ENCODE measurements around the gene PPA2.
"Not testable (repeated sequence)": the region's sequence is repeated elsewhere in the genome, so short reads cannot be mapped to it uniquely, and the experiment has no call there.

The PPA2 gene

DNA sequence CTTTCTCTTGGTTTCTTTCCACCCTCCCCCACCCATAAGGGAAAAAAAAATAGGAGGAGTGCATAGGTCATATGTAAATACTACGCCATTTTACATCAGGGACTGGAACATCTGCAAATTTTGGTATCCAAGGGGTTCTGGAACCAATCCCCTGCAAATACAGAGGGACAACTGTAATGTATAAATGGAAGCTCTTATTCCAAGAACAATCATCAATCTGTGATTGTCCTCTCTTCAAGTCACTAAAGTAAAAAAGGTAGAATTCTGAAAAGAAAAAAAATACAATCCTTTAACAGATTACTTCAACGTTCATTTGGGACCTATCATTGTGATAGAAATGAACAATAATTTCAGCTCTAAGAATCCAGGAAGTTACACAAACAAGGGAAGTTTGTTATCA, 13.6 kb downstream of the PPA2 start:
- DNase-seq (ENCODE audit: low read depth in 2 of 2): no peak

DNA sequence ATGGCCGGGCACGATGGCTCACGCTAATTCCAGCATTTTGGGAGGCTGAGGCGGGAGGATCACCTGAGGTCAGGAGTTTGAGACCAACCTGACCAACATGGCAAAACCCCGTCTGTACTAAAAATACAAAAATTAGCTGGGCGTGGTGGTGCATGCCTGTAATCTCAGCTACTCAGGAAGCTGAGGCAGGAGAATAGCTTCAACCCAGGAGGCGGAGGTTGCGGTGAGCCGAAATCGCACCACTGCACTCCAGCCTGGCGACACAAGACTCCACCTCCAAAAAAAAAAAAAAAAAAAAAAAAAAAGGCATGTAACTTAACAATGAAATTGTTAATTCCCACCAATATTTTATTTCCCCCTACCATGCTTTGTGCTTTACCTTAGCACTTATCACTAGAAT, 15.3 kb downstream of the PPA2 start:
- not testable (repeated sequence) for DNase-seq (ENCODE audit: low read depth in 2 of 2)

DNA sequence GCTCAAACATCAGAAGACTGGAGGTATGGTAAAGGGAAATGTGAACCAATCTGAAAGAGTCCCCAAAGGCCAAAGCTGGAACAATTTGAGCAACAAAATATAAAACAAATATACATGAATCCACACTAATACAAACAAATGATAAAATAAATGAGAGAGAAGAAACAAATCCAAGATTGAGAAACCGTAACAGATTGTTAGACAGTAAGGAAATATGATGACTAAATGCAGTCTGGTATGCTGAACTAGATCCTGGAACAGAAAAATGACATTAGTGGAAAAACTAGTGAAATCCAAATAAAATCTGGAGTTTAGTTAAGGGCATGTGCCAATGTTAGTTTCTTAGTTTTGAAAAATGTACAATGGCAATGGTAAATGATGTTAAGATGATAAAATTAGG, 15.9 kb downstream of the PPA2 start:
- DNase-seq (ENCODE audit: low read depth in 2 of 2): no peak

DNA sequence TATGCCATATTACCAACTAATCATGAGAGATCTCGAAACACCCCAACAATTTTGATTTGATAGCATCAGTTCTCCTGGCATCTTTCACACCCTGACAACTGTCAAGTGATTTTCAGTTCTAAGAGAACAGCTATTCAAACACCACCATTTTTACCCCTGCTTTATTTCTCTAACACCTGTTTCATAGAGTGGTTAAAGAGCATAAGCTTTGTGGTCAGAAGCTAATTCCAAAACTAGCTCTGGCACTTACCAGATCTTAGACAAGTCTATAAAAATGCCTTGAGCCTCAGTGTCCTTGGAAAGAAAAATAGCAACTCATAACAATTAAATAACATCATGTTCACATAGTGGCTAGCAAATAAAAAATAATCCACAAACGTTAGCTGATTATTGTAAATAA, 17.9 kb downstream of the PPA2 start:
- DNase-seq (ENCODE audit: low read depth in 2 of 2): no peak

DNA sequence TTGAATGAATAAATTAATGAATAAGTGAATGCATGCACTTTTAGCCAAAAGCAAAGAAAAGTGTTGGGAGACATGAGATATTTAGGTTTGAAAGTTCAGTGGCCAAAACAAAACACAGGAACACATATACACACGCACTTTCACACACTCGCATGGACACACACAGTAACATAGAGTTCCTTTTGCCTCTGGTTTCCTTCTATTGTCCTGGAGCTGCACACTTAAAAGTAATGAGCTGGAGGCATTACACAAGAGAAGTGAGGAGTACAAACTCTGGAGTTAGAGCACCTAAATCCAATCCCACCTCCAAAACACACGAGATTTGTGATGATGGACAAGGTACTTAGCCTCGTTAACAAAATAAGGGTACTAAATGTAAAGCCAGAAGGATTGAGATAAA, 18.7 kb downstream of the PPA2 start:
- no peak for DNase-seq (ENCODE audit: low read depth in 2 of 2)

DNA sequence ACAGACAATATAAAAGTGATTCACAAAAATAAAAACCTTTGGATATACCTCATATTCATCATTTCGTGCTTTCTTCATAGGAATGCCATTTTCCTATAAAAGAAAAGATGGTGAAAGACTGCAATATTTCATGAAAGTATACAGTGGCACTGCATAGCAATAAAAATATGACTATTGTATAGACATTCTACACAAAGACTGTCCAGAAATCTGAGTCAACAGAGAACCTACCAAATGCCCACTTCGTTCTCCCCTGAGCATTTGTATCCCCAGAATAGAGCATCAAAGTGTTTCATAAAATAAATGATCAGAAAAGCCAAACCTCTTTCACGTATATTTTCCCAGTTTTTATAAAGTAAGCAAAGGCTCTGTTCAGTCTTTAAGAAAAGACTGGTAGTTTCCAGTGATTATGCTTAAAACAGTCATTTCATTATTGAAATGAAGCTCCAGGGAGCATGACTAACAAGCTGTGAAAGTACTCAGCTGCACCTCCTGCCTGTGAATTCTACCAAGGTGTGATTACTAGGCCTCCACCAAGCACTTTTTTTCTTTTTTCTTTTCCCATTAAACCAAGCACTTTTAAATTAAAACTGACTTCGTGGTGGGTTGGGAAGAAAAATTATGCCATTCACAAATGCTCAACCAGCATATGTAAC, 20.2 kb downstream of the PPA2 start:
- no peak for DNase-seq (ENCODE audit: low read depth in 2 of 2)

DNA sequence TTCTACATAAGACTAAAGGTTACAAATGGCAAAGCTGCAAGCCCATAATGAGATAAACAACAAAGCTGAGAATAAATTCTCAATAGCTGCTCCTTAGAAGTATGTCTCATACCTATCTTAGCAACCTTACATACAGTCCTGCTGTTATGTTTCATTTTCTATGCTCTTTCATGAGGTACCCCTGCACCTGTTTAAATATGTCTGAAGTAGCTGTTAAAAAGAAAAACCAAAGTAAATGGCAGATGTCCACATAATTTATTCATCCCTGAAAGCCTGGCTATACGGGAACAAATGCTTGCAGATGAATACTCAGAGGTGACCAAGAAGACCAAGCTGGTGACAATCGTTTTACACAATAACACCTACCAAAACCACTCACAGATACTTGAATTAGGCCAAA, 22.5 kb downstream of the PPA2 start:
- no peak for DNase-seq (ENCODE audit: low read depth in 2 of 2)

DNA sequence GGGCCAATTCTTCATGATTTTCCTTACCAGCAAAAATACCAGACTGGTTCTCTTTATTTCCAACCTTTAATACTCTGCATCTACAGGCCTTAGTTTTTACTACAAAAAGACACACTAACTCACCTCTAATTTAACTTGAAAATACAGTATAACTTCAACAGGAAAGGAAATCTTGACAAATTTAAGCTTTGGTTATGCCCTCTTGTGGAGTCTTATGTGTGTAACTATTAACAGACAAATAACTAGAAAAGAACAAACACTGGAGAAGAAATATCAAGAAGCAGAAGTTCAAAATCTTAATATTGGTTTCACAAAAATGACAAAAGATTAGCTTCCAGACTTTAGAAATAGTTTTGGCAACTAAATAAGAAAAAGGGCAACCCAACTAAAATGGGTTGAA, 33.0 kb downstream of the PPA2 start:
- DNase-seq (ENCODE audit: low read depth in 2 of 2): no peak

DNA sequence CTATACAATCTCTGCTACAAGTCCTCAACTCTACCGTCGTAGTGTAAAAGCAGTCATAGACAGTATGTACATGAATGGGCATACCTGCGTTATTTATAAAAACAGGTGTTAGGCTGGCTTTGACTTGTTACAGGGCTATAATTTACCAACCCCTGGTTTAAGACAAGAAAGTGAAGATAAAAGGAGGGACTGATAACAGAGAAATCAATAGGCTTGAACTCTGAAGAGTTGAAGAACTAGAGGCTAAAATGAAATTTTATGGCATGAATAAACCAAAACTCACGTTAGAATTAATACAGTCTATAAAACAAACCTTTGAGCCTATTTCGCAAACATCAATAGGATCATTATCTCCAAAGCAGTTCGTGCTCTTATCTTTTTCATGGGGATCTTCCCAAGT, 36.2 kb downstream of the PPA2 start:
- DNase-seq (ENCODE audit: low read depth in 2 of 2): no peak

DNA sequence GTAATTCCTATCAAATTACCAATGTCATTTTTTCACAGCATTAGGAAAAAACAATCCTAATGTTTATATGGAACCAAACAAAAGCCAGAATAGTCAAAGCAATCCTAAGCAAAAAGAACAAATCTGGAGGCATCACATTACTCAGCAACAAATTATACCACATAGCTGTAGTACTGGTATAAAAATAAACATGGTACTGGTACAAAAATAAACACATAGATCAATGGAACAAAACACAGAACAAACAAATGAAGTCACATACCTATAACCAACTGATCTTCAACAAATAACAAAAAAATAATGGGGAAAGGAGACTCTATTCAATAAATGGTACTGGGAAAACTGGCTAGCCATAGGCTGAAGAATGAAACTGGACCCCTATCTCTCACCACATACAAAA, 37.4 kb downstream of the PPA2 start:
- DNase-seq (ENCODE audit: low read depth in 2 of 2): no peak

DNA sequence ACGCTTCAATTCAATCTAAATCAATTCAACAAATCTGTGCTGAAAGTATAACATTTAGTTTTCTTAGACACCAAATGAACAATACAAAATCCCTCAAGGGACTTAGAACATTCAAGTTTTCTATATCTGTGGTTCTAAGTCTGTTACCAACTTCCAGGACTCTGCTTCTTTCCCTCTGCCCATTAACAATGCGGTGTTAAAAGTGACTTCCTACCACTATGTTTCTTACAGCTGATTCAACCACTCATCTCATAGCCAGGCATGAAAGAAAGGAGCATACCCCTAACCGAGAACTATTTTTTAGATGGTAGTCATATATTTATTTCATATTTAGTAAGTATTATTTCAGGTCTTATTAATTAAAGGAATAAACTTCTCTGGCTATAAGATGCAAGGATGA, 38.9 kb downstream of the PPA2 start:
- no peak for DNase-seq (ENCODE audit: low read depth in 2 of 2)

DNA sequence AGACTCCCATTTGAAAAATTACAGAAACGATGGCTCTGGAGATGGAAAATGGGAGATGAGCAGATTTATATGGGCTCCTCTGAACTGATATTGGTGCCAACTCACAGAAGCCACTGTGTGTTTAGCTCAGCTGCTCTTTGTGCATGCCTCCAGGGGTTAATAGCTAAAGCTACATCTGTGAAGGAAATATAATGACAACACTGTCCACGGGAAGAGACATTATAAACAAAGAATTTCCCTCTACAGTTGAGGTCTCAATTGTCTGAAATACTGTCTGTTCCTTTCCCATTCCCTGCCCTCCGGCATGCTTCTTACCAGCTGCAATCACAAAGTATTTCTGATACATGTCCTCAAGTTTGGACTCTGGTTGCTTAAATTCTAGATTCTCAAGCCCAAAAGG, 40.4 kb downstream of the PPA2 start:
- DNase-seq (ENCODE audit: low read depth in 2 of 2): no peak

DNA sequence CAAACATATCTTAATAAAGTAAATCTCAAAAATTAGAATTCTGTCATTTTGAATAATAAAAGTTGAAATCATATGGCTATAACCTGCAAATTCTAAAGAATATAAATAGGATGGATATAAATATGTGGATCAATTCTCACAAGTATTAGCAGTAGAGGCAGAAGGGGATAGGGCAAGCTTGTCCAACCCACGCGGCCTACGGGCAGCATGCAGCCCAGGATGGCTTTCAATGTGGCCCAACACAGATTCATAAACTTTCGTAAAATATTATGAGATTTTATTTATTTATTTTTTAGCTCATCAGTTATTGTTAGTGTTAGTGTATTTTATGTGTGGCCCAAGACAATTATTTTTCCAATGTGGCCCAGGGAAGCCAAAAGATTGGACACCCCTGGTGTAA, 41.4 kb downstream of the PPA2 start:
- DNase-seq (ENCODE audit: low read depth in 2 of 2): no peak

DNA sequence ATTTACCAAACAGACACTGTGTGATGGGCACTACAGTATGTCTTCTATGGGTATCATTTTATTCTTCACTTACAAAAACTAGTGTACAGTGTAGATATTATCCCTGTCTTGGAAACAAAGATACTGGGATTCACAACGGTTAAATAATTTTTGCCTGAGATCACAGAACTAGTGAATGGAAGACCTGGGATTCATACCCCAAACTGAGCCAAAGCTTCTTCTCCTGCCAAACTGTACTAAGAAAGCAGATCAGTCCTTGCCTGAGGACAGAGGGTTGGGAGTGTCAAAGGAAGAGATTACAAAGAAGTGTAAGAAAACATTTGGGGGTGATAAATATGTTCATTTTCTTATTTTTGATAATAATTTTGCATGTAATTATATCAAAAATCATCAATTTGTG, 43.1 kb downstream of the PPA2 start:
- DNase-seq (ENCODE audit: low read depth in 2 of 2): no peak

DNA sequence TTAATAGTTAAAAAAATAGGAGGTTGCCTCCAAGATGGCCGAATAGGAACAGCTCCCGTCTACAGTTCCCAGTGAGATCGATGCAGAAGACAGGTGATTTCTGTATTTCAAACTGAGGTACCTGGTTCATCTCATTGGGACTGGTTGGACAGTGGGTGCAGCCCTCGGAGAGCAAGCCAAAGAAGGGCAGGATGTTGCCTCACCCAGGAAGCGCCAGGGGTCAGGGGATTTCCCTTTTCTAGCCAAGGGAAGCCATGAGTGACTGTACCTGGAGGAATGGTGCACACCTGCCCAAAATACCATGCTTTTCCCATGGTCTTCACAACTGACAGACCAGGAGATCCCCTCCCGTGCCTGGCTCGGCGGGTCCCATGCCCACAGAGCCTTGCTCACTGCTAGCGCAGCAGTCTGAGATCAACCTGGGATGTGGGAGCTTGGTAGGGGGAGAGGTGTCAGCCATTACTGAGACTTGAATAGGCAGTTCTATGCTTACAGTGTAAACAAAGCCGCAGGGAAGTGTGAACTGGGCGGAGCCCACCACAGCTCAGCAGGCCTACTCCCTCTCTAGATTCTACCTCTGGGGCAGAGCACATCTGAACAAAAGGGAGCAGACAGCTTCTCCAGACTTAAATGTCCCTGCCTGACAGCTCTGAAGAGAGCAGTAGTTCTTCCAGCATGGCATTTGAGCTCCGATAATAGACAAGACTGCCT, 47.5 kb downstream of the PPA2 start:
- no peak for DNase-seq (ENCODE audit: low read depth in 2 of 2)

DNA sequence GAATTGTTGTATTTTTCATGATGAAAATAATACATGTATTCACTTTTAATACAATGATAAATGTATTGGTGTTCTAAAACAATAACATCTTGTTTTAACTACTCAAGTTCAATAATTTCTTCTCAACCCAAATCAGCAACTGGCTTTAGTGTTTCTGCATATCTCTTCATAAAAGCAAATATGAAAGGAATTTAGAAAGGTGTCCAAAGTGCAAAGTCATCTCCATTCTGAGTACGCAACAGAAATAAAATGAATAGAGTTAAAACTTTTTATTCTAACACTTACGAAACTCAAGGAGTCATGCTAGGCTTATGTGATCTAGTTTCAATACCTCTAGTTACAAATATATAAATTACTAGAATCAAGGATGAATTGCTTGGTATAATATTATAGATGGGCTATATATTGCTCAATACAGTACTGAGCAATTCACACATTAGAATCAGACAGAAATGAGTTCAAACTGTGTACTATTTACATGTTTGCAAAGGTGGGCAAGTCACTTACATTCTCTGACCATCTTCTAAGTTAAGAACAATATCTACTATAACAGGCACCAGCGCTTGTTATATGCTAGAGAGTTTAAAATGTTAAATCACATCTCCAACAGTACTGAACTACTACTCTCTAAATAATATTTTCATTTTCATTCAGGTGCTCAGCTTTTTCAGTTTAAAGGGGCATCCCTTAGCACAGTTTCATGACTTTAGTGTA, 51.5 kb downstream of the PPA2 start:
- DNase-seq (ENCODE audit: low read depth in 2 of 2): no peak

DNA sequence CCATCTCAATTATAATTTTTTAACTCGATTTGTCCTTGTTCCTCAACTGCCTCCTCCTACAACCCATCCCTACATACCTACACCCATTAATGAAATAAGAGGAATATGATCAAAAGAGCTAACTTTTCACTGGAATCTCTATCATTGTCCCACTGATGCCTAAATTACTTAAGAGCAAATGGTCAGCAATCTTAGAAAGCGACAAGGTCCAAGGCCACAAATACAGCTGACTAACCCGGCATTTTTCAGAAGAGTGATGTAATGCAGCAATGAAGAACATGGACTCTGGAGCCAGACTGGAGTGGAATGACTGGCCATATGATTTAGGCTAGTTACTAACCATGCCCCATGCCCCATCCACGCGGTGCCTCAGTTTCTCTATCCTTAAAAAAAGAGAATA, 56.2 kb downstream of the PPA2 start:
- no peak for DNase-seq (ENCODE audit: low read depth in 2 of 2)

DNA sequence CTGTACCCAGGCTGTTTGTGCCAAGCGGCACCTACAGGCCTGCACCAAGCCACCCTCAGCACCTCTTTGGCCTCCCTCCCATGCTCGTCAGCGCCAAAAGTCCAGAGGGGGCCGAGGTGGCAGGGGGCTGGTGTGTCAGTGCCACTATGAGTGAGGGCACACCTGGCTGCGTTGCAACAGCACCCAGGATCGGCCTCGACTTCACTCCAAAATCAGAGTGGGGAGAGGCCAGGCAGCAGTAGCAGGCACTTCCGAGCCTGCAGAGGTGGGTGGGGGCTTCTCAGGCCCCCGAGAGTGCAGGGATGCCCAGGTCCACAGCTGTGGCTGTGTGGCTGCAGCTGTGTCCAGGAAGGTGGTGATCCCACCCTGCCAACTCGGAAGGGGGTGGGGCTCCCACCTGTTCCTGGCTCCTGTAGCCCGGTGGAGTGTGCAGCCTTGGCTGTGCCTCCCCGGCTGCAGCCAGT, 58.5 kb downstream of the PPA2 start:
- no peak for DNase-seq (ENCODE audit: low read depth in 2 of 2)

DNA sequence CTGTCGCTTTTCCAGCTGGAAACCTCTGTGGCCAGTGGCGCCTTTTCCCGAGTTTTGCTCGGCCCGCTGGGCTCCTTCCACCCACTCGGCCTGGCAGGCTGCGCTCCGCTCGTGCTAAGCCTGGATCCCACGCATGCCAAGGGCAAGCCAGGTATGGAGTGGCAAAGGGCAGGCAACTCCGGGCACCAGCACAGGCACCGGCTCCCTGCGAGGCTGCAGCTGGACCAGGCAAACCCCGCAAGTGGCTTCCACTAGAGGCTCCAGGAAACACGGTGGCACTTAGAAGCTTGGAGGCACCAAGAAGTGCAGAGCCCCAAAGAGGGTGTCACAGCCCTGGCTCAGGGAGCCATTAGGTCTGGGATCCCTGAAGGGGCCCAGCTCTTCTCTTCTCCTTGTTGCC, 59.5 kb downstream of the PPA2 start:
- DNase-seq (ENCODE audit: low read depth in 2 of 2): no peak

DNA sequence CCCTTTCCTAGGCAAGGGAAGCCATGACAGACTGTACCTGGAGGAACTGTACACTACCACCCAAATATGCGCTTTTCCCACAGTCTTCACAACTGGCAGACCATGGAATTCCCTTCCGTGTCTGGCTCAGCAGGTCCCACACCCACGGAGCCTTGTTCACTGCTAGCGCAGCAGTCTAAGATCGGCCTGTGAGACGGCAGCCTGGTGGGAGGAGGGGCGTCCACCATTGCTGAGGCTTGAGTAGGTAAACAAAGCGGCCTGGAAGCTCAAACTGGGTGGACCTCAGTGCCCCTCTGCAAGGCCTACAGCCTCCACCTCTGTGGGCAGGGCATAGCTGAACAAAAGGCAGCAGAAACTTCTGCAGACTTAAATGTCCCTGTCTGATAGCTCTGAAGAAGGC, 64.7 kb downstream of the PPA2 start:
- DNase-seq (ENCODE audit: low read depth in 2 of 2): not testable (repeated sequence)

DNA sequence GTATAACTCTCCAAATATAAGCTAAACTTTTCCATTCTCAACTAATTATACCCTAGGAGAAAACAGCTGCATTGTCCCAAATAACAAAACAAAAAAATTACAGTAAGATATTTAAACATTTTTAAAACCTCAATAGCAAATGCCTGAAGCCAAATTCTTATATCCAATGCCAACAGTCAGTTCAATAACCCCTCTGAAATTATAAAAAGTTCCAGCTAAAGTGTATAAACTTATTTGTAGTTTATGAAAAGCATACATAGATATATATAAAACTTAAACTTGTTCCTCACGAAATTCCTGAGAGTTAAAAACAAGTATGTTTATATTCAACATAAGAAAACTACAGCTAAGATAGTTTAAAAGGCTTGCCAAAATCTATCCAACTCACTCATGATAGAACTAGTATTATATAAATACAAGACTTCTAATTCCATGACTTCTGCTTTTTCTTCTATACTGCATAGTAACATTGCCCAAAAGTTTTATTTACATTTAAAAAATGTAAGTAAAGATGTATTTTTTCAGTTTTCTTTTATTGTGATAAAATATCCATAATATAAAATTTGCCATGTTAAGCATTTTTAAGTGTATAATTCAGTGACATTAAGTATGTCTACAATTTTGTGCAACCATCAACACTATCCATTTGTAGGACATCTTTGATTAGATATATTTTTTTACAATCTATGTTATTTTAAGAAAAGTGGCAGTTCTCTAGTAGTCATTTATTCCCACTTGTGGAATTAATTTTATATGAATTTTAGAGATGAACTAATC, 72.8 kb downstream of the PPA2 start:
- DNase-seq (ENCODE audit: low read depth in 2 of 2): no peak

DNA sequence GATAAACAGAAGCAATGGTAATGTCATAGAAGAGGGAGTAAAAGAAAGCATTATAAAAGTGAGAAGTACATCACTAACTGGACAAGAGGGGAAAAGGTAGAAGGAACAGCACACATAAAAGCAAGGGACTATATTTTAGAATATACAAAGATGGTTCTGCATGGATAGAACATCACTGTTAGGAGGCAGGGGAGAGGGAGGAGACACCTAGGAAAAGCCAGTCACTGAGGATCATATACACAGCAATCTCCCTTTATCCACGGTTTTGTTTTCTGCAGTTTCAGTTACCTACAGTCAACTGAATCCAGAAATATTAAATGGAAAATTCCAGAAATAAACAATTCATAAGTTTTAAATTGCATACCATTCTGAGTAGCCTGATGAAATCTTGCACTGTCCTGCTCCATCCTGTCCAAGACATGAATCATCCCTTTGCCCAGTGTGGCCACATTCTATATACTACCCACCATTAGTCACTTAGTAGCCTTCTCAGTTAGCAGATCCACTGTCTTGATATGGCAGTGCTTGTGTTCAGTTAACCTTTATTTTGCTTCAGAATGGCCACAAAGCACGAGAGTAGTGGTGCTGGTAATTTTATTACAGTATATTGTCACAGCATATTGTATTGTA, 74.2 kb downstream of the PPA2 start:
- no peak for DNase-seq (ENCODE audit: low read depth in 2 of 2)

All from stimulated activated CD8-positive, alpha-beta memory T cell treated with anti-CD3 and anti-CD28 coated beads, Interleukin-2, amount 100 ng/mL, for 1 hour (primary cell).